ENCODE data around the gene DHCR24. TPM values are rescaled to one million over a fixed set of nuclear protein-coding genes. Genes with fewer than 3 reads are reported as not detected.

DHCR24 gene
- total RNA-seq, 4 donors from 2014 or later: 5.3 to 36.1 (median 13.7) TPM

DNA sequence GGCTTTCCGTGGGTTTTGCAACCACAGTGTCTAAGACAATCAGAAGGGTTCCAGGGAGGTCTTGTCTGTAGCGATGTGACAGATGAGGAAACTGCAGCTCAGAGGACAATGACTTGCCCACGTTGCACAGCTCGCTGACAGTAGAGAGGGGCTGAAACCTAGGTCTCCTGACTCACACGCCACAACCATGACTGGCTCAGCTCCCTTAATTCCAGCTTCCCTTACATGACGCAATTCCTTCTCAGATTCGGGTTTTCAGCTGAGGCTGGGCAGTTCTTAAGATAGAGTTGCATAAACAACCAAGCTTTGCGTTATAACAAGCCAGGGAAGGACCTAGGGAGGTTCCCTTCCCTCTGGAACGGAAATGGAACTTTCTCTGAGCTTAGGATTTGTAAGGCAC is 36.3 kb downstream of the DHCR24 start:
- Histone ChIP-seq H3K27ac (no peak overlapping the region), H3K4me1 (no peaks in the 10 kb centered on the region), H3K9me3 (no peaks in the 10 kb centered on the region), H3K27me3 (no peaks in the 10 kb centered on the region), H3K4me3 (no peak overlapping the region), H3K36me3 (no peaks in the 10 kb centered on the region)
- TF ChIP-seq POLR2A (IDR thresholded peaks at IDR 0.05): no peak
- TF ChIP-seq, protein P1, sequence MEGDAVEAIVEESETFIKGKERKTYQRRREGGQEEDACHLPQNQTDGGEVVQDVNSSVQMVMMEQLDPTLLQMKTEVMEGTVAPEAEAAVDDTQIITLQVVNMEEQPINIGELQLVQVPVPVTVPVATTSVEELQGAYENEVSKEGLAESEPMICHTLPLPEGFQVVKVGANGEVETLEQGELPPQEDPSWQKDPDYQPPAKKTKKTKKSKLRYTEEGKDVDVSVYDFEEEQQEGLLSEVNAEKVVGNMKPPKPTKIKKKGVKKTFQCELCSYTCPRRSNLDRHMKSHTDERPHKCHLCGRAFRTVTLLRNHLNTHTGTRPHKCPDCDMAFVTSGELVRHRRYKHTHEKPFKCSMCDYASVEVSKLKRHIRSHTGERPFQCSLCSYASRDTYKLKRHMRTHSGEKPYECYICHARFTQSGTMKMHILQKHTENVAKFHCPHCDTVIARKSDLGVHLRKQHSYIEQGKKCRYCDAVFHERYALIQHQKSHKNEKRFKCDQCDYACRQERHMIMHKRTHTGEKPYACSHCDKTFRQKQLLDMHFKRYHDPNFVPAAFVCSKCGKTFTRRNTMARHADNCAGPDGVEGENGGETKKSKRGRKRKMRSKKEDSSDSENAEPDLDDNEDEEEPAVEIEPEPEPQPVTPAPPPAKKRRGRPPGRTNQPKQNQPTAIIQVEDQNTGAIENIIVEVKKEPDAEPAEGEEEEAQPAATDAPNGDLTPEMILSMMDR (IDR thresholded peaks at IDR 0.05): no peak
- no peak for DNase-seq
- intact Hi-C loops (cut with DNase I; ENCODE audit: low total_unique reads): no loop called here

DNA sequence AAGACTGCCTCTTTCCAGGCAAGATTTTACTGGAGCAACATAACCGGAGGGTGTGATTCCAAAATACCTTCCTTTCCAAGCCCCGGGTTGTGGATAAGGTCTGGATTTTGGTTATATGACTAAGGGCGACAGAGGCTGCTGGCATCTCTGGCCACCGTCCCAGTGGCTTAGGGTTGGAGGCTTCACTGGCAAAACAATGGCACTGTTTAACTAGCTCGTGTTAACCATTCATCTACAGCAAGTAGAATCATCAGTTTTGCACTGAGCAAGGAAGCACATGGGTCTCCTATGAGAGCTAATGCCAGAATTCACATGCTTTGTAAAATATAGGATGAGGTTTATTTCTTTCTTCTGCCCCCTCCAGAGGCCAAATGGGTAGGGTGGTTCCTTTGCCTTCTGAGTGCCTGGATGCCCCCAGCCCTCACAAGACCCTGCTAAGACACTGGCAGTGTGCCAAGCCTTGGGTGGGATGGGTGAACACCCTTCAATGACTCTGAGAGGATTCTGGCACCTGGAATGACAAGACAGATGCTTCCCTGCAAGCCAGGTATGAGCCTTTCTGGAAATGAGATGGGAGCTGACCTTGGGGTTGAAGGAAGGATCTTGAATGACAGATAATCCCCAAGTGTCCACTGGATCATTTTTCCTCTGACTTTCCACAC is 36.8 kb downstream of the DHCR24 start:
- Histone ChIP-seq H3K4me3 (no peak overlapping the region), H3K36me3 (no peaks in the 10 kb centered on the region), H3K27ac (no peak overlapping the region), H3K4me1 (no peaks in the 10 kb centered on the region), H3K27me3 (no peaks in the 10 kb centered on the region), H3K9me3 (no peaks in the 10 kb centered on the region)
- TF ChIP-seq POLR2A (IDR thresholded peaks at IDR 0.05): no peak
- TF ChIP-seq, protein P1 (IDR thresholded peaks at IDR 0.05): no peak
- DNase-seq: no peak
- intact Hi-C loops (cut with DNase I; ENCODE audit: low total_unique reads): no loop called here

- Histone ChIP-seq H3K36me3 (no peaks in the 10 kb centered on the region), H3K4me3 (no peak overlapping the region), H3K27ac (no peak overlapping the region), H3K27me3 (no peaks in the 10 kb centered on the region), H3K4me1 (no peaks in the 10 kb centered on the region), H3K9me3 (no peaks in the 10 kb centered on the region)
- no peak for DNase-seq
- TF ChIP-seq POLR2A (IDR thresholded peaks at IDR 0.05): no peak
- TF ChIP-seq, protein P1 (IDR thresholded peaks at IDR 0.05): no peak
- intact Hi-C loops (cut with DNase I; ENCODE audit: low total_unique reads): no loop called here
Measured at GRCh38 chr1:54849219-54850068, 37.6 kb downstream of the DHCR24 start.

DNA sequence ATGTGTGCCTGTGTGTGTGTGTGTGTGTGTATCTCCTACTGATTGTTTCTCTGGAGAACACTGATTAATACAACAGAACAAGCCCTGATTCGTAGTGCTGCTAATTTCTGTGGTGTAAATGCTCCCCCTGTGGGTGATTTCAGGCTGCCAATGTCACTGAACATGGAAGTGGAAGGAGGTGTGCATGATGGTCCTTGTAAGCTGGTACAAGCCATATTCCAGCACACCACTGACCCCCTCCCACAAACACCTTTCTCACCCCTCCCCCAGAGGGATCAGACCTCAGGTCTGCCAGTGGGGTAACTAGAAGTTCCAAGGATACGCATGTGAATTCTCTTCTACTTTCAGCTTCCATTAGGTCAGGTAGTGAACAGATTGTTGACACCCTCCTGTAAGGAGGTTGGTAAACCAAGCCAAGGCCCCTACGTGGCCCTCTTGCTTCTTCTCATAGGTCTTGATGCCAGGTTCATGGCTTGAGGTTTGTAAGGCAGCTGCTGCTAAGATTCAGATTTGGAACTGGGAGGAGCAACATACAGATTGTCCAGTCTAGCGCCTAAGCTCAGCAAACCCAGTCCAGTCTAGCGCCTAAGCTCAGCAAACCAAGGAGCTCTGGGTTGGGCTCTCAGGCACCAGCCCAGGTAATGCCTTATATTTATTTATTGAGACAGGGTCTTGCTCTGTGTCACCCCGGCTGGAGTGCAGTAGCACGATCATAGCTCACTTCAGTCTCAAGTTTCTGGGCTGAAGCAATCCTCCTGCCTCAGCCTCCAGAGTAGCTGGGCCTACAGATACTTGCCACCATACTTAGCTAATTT is 38.7 kb downstream of the DHCR24 start:
- TF ChIP-seq, protein P1 (IDR thresholded peaks at IDR 0.05): no peak
- TF ChIP-seq POLR2A (IDR thresholded peaks at IDR 0.05): no peak

More for the DNA sequence above, 38.7 kb downstream of the DHCR24 start:
- Histone ChIP-seq H3K4me1 (no peaks in the 10 kb centered on the region), H3K27me3 (no peaks in the 10 kb centered on the region), H3K36me3 (no peaks in the 10 kb centered on the region), H3K27ac (no peak overlapping the region), H3K4me3 (no peak overlapping the region), H3K9me3 (no peaks in the 10 kb centered on the region)
- intact Hi-C loops (cut with DNase I; ENCODE audit: low total_unique reads): no loop called here
- DNase-seq: no peak
